ENCODE measurements around the gene ZNF598. TPM values are rescaled to one million over a fixed set of nuclear protein-coding genes. Genes with fewer than 3 reads are reported as not detected.

ZNF598 gene
- total RNA-seq, 1 experiment from 2014 or later: 70.9 TPM

GRCh38 chr16:1950047-1950446, 59.6 kb downstream of the ZNF598 start:
- H4K8ac ChIP-seq (replicated peaks; ENCODE audit: insufficient read length, low read depth, low read length): no peak overlapping the region
- H3K79me1 ChIP-seq (ENCODE audit: insufficient read depth, low read depth, low read length, poor library complexity, severe bottlenecking): no peaks in the 10 kb centered on the region
- H3K27me3 ChIP-seq (ENCODE audit: insufficient read depth, low read length): no peaks in the 10 kb centered on the region
- no peak overlapping the region for H2BK20ac ChIP-seq (ENCODE audit: low read depth, low read length, poor library complexity, severe bottlenecking)
- TF ChIP-seq, protein P1, sequence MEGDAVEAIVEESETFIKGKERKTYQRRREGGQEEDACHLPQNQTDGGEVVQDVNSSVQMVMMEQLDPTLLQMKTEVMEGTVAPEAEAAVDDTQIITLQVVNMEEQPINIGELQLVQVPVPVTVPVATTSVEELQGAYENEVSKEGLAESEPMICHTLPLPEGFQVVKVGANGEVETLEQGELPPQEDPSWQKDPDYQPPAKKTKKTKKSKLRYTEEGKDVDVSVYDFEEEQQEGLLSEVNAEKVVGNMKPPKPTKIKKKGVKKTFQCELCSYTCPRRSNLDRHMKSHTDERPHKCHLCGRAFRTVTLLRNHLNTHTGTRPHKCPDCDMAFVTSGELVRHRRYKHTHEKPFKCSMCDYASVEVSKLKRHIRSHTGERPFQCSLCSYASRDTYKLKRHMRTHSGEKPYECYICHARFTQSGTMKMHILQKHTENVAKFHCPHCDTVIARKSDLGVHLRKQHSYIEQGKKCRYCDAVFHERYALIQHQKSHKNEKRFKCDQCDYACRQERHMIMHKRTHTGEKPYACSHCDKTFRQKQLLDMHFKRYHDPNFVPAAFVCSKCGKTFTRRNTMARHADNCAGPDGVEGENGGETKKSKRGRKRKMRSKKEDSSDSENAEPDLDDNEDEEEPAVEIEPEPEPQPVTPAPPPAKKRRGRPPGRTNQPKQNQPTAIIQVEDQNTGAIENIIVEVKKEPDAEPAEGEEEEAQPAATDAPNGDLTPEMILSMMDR (conservative IDR thresholded peaks at IDR 0.05): no peak
- no peak overlapping the region for H3K27ac Mint-ChIP-seq
- no peak overlapping the region for H2BK15ac ChIP-seq (ENCODE audit: low read depth, low read length)
- no CpG with 5 or more reads among the region's 7 CpGs for WGBS (ENCODE audit: extremely low coverage, insufficient read length, low lambda C conversion rate)
- no peak overlapping the region for H3K56ac ChIP-seq (ENCODE audit: insufficient read length, low read depth, low read length)
- no peak overlapping the region for H3K27ac ChIP-seq (ENCODE audit: insufficient read length, low read depth, low read length)
- H3K23ac ChIP-seq (ENCODE audit: insufficient read length, low read depth, low read length): no peak overlapping the region
- H3K27me3 Mint-ChIP-seq (ENCODE audit: low read depth): peaks cover 1% of the 10 kb centered on the region; the same call in 1 of the 2 replicates
- no peaks in the 10 kb centered on the region for H3K79me2 ChIP-seq (ENCODE audit: insufficient read depth, low read length)
- no peaks in the 10 kb centered on the region for H3K23me2 ChIP-seq (ENCODE audit: insufficient read length, low read depth, low read length, poor library complexity, severe bottlenecking)
- no peak for DNase-seq
- peaks cover 0 to 3% of the 10 kb centered on the region in 2 experiments; a peak in 2 of 5 replicates for H3K9me3 Mint-ChIP-seq
- no peak overlapping the region for H2BK5ac ChIP-seq (ENCODE audit: insufficient read length, low read length)
- H3K18ac ChIP-seq (ENCODE audit: insufficient read length, low read depth, low read length): no peak overlapping the region
- no peaks in the 10 kb centered on the region for H4K20me1 ChIP-seq (ENCODE audit: control insufficient read depth, insufficient read depth, insufficient read length)
- no peak overlapping the region for H2BK12ac ChIP-seq (ENCODE audit: insufficient read length, low read depth, low read length)
- no peak overlapping the region for H3K14ac ChIP-seq (ENCODE audit: insufficient read depth, low read length)
- H2BK120ac ChIP-seq (ENCODE audit: low read depth, low read length, poor library complexity, severe bottlenecking): no peak overlapping the region
- no peaks in the 10 kb centered on the region for H3K9me3 ChIP-seq (ENCODE audit: control insufficient read depth, low read depth, low read length)
- H4K5ac ChIP-seq (ENCODE audit: insufficient read length, low read depth, low read length): no peak overlapping the region
- no peak overlapping the region for H2AK5ac ChIP-seq (ENCODE audit: insufficient read length, low read length)
- no peak overlapping the region for H3K4me3 Mint-ChIP-seq
- no peak overlapping the region for H3K4ac ChIP-seq (ENCODE audit: low read depth, low read length)
- H3K4me1 Mint-ChIP-seq: peaks cover 4 to 5% of the 10 kb centered on the region in 2 experiments; a peak in 2 of 4 replicates
- no peak overlapping the region for H2AFZ ChIP-seq (ENCODE audit: low read length)
- no peak overlapping the region for H3K4me2 ChIP-seq (ENCODE audit: insufficient read depth, insufficient read length, low read length)
- H3T11ph ChIP-seq (ENCODE audit: low read length): no peak overlapping the region
- no peak overlapping the region for H4K91ac ChIP-seq (ENCODE audit: insufficient read length, low read depth, low read length)
- no peak overlapping the region for H3K9ac ChIP-seq (ENCODE audit: extremely low read depth, insufficient read length, low read length)
- no peaks in the 10 kb centered on the region; a peak in 1 of 7 replicates for H3K36me3 Mint-ChIP-seq (ENCODE audit: insufficient read depth in 1 of 3, low read depth in 3 of 3)
- H3K4me1 ChIP-seq (ENCODE audit: insufficient read depth, low read length): no peaks in the 10 kb centered on the region
